Immature natural killer cell (primary cell): ENCODE data around the gene SMARCA1. TPM values are rescaled to one million over a fixed set of nuclear protein-coding genes. Genes with fewer than 3 reads are reported as not detected.
A peak's percentile ranks its signal among the peaks of the same experiment; 100 is the strongest.

Experiments
- DNase-seq, 3 donors: peaks; one replicate each; pipeline ENCODE4 v3.0.0; 2022; ENCODE audit warnings: mixed read lengths in 1 of 3
- H3K27ac Mint-ChIP-seq, 6 donors: one replicate each; pipeline ENCODE4 v1.8.0; 2020; ENCODE audit warnings: mixed read lengths in 6 of 6, mild to moderate bottlenecking in 5 of 6, inconsistent platforms in 4 of 6, moderate library complexity in 3 of 6
- H3K27me3 Mint-ChIP-seq, 3 donors: one replicate each; pipeline ENCODE4 v1.8.0; 2020 to 2021; ENCODE audit warnings: low read depth in 3 of 3, mild to moderate bottlenecking in 3 of 3, mixed read lengths in 3 of 3, moderate library complexity in 3 of 3, inconsistent platforms in 1 of 3
- H3K36me3 Mint-ChIP-seq, 3 donors: one replicate each; pipeline ENCODE4 v1.8.0; 2020; ENCODE audit warnings: mixed read lengths in 3 of 3, inconsistent platforms in 2 of 3, mild to moderate bottlenecking in 2 of 3
- H3K4me1 Mint-ChIP-seq, 2 donors: one replicate each; pipeline ENCODE4 v1.8.0; 2020; ENCODE audit warnings: inconsistent platforms in 2 of 2, mild to moderate bottlenecking in 2 of 2, mixed read lengths in 2 of 2, moderate library complexity in 1 of 2
- H3K4me3 Mint-ChIP-seq, 5 donors: one replicate each; pipeline ENCODE4 v1.8.0; 2020; ENCODE audit warnings: mild to moderate bottlenecking in 5 of 5, mixed read lengths in 5 of 5, inconsistent platforms in 3 of 5, moderate library complexity in 3 of 5
- H3K9me3 Mint-ChIP-seq, 6 donors: one replicate each; pipeline ENCODE4 v1.8.0; 2020; ENCODE audit warnings: mild to moderate bottlenecking in 6 of 6, mixed read lengths in 6 of 6, inconsistent platforms in 4 of 6, moderate library complexity in 3 of 6
- polyA plus RNA-seq, 3 donors: library from polyadenylated mRNA; unstranded; fragments of 300-500 nt; fragmentation: Illumina TruSeq; gene quantifications; one replicate each; pipeline ENCODE4 v1.2.3, GENCODE V29; 2021

SMARCA1 gene
- polyA plus RNA-seq, 3 donors from 2014 or later: 0.28 to 0.89 TPM; not detected in 1

GRCh38 chrX:129545408-129545807, 22.1 kb upstream of the SMARCA1 start:
- Mint-ChIP-seq H3K27ac (no peak overlapping the region), H3K9me3 (no peaks in the 10 kb centered on the region), H3K4me1 (no peaks in the 10 kb centered on the region), H3K36me3 (peaks cover 0 to 5% (median 0%) of the 10 kb centered on the region in 3 donors), H3K27me3 (peaks cover 0 to 4% (median 3%) of the 10 kb centered on the region in 3 donors), H3K4me3 (no peak overlapping the region)
- no peak for DNase-seq

DNA sequence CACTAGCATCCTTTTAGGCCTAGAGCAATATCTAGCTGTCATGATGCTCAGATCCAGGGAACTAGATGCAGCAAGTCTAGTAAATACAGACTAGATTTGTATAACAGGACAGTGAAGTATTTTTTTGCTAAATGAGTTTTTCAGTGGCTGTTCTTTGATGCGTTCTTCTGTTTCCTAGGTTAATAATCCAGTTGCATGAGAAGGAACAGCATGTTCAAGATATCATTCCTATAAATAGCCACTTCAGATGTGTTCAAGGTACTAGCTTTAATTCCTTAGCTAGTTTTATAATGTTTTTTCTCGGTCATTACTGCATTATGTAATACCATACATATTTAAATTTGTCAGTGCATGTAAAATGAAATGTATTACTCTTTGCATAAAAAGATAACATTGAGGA, 21.5 kb upstream of the SMARCA1 start:
- Mint-ChIP-seq H3K36me3 (peaks cover 0 to 5% (median 0%) of the 10 kb centered on the region in 3 donors), H3K27ac (no peak overlapping the region), H3K4me1 (no peaks in the 10 kb centered on the region), H3K27me3 (peaks cover 0 to 4% (median 3%) of the 10 kb centered on the region in 3 donors), H3K9me3 (no peaks in the 10 kb centered on the region), H3K4me3 (no peak overlapping the region)
- no peak for DNase-seq

- peak overlapping the region; percentile 42 to 64 (median 47) for H3K4me3 Mint-ChIP-seq
- H3K27me3 Mint-ChIP-seq: peaks cover 3 to 18% (median 3%) of the 10 kb centered on the region in 3 donors
- no peaks in the 10 kb centered on the region for H3K4me1 Mint-ChIP-seq
- H3K27ac Mint-ChIP-seq: no peak overlapping the region
- DNase-seq: no peak
- no peaks in the 10 kb centered on the region for H3K9me3 Mint-ChIP-seq
- no peaks in the 10 kb centered on the region for H3K36me3 Mint-ChIP-seq
Measured at GRCh38 chrX:129540722-129541184, 17.5 kb upstream of the SMARCA1 start.

GRCh38 chrX:129540068-129540653, 16.9 kb upstream of the SMARCA1 start, which contains the start of gene OCRL:
Gene OCRL (plus strand): TSS chrX:129540259. CDS start chrX:129540440, 181 bp downstream.
- Mint-ChIP-seq H3K36me3 (no peaks in the 10 kb centered on the region), H3K27ac (no peak within 1 kb of the TSS), H3K27me3 (peaks cover 3 to 18% (median 3%) of the 10 kb centered on the region in 3 donors), H3K9me3 (no peaks in the 10 kb centered on the region), H3K4me1 (no peaks in the 10 kb centered on the region), H3K4me3 (peak within 1 kb of the TSS; percentile 45 to 64 (median 57))
- DNase-seq: peak; percentile 15 to 33 (median 31)

DNA sequence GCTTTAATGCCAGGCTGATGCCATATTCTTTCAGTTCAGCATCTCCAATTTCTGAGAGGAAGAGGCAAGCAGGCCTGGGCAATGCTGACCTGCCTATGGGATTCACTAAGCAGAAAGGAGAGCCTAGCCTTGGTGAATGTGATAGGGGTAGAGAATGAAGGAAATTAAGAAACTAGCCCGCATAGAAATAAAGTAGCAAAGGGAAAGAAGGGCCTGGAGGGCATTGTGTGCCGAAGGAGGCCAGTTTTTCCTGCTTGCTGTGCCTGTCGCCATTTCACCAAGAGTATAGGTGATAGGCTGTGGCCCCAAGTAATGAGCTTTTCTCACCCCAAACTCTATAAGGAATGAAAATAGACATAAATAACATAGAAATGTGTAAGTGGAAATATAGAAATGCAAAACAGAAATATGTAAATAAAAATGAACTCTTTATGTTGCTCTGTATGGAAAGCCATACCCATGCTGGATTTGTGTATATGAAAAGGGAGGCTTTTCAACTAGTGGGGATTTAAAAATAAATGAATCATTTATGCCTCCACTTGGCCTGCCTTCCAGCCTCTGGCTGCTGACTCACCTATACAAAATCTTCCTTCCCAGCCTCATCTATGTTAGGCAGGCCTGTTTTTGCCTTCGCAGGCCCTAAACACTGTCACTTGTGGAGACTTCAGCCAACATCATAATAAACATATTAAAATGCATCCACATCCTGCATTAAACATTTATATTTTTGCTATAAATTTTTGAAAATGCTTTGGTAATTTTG, 11.7 kb upstream of the SMARCA1 start:
- Mint-ChIP-seq H3K27me3 (peaks cover 0 to 24% (median 3%) of the 10 kb centered on the region in 3 donors), H3K9me3 (no peaks in the 10 kb centered on the region), H3K27ac (no peak overlapping the region), H3K4me3 (no peak overlapping the region), H3K36me3 (no peaks in the 10 kb centered on the region), H3K4me1 (no peaks in the 10 kb centered on the region)
- no peak for DNase-seq

DNA sequence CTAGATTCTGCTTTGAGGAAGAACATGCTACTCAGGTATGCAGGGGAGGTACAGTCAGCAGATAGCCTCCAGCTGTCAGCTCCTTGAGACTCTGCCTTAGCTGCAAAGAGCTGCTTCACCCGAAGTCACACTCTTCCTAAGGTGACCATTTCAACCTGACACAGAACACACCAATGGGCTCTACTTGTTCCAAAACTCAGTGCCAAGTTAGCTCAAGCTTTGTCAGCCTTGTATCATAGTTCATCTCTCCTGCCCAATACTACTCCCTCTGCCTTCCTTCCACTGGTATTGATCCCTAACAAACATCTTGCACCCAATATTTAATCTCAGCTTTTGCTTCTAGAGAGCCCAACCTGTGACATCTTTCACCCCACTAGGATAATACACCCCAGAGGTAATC, 7.8 kb upstream of the SMARCA1 start:
- H3K9me3 Mint-ChIP-seq: no peaks in the 10 kb centered on the region
- no peak overlapping the region for H3K27ac Mint-ChIP-seq
- H3K36me3 Mint-ChIP-seq: no peaks in the 10 kb centered on the region
- peaks cover 0 to 13% (median 1%) of the 10 kb centered on the region in 3 donors for H3K27me3 Mint-ChIP-seq
- no peak overlapping the region for H3K4me3 Mint-ChIP-seq
- no peaks in the 10 kb centered on the region for H3K4me1 Mint-ChIP-seq
- no peak for DNase-seq

DNA sequence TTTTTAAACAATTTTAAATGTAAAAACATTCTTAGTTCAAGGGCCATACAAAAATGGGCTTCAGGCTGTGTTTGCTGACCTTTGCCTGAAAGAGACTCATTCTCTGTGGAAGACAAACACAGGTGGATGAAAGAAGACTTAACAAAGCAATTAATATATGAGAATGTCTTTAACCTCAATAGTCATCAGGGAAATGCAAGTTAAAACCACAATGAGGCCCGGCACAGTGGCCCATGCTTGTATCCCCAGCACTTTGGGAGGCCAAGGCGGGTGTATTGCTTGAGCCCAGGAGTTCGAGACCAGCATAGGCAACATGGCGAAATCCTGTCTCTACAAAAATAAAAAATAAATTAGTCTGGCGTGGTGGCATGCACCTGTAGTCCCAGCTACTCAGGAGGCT, 7.1 kb upstream of the SMARCA1 start:
- peaks cover 0 to 12% (median 4%) of the 10 kb centered on the region in 3 donors for H3K27me3 Mint-ChIP-seq
- H3K4me3 Mint-ChIP-seq: no peak overlapping the region
- no peaks in the 10 kb centered on the region for H3K9me3 Mint-ChIP-seq
- no peaks in the 10 kb centered on the region for H3K36me3 Mint-ChIP-seq
- H3K4me1 Mint-ChIP-seq: no peaks in the 10 kb centered on the region
- H3K27ac Mint-ChIP-seq: no peak overlapping the region
- DNase-seq: no peak

GRCh38 chrX:129529685-129530281, 6.5 kb upstream of the SMARCA1 start:
- no peaks in the 10 kb centered on the region for H3K4me1 Mint-ChIP-seq
- no peak overlapping the region for H3K27ac Mint-ChIP-seq
- H3K9me3 Mint-ChIP-seq: no peaks in the 10 kb centered on the region
- H3K4me3 Mint-ChIP-seq: no peak overlapping the region
- H3K27me3 Mint-ChIP-seq: peaks cover 0 to 12% (median 5%) of the 10 kb centered on the region in 3 donors
- no peaks in the 10 kb centered on the region for H3K36me3 Mint-ChIP-seq
- DNase-seq: no peak

- no peaks in the 10 kb centered on the region for H3K36me3 Mint-ChIP-seq
- DNase-seq: no peak
- peaks cover 2 to 11% (median 9%) of the 10 kb centered on the region in 3 donors for H3K27me3 Mint-ChIP-seq
- no peak overlapping the region for H3K4me3 Mint-ChIP-seq
- peaks cover 10 to 12% of the 10 kb centered on the region in 2 donors for H3K4me1 Mint-ChIP-seq
- no peak overlapping the region for H3K27ac Mint-ChIP-seq
- H3K9me3 Mint-ChIP-seq: peaks cover 0 to 4% (median 0%) of the 10 kb centered on the region in 6 donors
Measured at GRCh38 chrX:129525896-129526295, 2.6 kb upstream of the SMARCA1 start.

DNA sequence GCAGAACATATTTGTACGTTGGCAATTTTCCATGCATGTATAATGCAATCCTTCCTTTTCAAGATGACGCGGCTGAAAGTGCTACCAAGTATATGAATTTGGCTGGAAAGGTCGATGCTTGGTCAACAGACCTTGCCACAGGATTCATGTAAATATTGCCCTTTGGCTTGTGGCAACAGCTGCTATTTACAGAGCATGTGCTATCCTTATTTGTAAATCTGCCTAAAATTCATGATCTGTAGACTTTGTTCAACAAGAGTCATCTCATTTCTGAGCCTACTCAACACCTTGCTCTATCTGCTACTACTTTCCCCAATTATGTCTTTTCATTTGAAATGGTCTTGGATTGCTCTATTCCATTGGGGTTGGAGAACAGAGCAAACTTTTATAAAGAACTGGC, 1.9 kb upstream of the SMARCA1 start:
- H3K27me3 Mint-ChIP-seq: peaks cover 3 to 9% (median 8%) of the 10 kb centered on the region in 3 donors
- DNase-seq: no peak
- H3K9me3 Mint-ChIP-seq: peaks cover 0 to 4% (median 0%) of the 10 kb centered on the region in 6 donors
- H3K4me1 Mint-ChIP-seq: peaks cover 10 to 12% of the 10 kb centered on the region in 2 donors
- H3K4me3 Mint-ChIP-seq: no peak overlapping the region
- H3K36me3 Mint-ChIP-seq: no peaks in the 10 kb centered on the region
- no peak overlapping the region for H3K27ac Mint-ChIP-seq

DNA sequence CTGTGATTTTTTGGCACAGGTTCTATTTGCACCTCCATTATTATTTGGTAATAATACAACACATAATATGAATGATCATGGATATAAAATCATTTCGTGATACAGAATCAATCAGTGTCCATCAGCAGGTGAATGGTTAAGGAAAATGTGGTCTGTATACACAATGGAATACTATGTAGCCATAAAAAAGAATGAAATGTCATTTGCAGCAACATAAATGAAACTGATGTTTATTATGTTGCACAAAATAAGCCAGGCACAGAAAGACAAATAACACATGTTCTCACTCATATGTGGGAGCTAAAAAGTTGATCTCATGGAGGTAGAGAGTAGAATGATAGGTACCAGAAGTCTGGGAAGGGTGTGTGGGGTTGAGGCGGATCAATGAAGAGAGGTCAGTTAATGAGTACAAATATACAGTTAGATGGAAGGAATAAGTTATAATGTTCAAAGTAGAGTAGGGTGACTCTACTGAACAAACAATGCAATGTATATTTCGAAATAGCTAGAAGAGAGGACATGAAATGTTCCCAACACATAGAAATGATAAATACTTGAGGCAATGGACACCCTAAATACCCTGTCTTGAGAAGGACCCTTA, 1.1 kb upstream of the SMARCA1 start:
- H3K9me3 Mint-ChIP-seq: peaks cover 0 to 4% (median 0%) of the 10 kb centered on the region in 6 donors
- no peaks in the 10 kb centered on the region for H3K36me3 Mint-ChIP-seq
- DNase-seq: no peak
- H3K27ac Mint-ChIP-seq: no peak overlapping the region
- H3K4me3 Mint-ChIP-seq: peak overlapping the region; percentile 64 to 86 (median 82)
- peaks cover 10 to 12% of the 10 kb centered on the region in 2 donors for H3K4me1 Mint-ChIP-seq
- peaks cover 4 to 10% (median 9%) of the 10 kb centered on the region in 3 donors for H3K27me3 Mint-ChIP-seq

- Mint-ChIP-seq H3K27ac (peak overlapping the region in 1 of 6 donors; percentile 46), H3K36me3 (no peaks in the 10 kb centered on the region), H3K4me1 (peaks cover 10 to 12% of the 10 kb centered on the region in 2 donors), H3K4me3 (peak overlapping the region; percentile 79 to 86 (median 83)), H3K27me3 (peaks cover 4 to 15% (median 7%) of the 10 kb centered on the region in 3 donors), H3K9me3 (peaks cover 0 to 4% (median 0%) of the 10 kb centered on the region in 6 donors)
- DNase-seq: no peak
Measured at GRCh38 chrX:129522184-129523078, 859 bp downstream of the SMARCA1 start.

- no peak overlapping the region for H3K27ac Mint-ChIP-seq
- no peak overlapping the region for H3K4me3 Mint-ChIP-seq
- H3K36me3 Mint-ChIP-seq: no peaks in the 10 kb centered on the region
- H3K4me1 Mint-ChIP-seq: peaks cover 10 to 12% of the 10 kb centered on the region in 2 donors
- H3K27me3 Mint-ChIP-seq: peaks cover 4 to 16% (median 4%) of the 10 kb centered on the region in 3 donors
- DNase-seq: no peak
- H3K9me3 Mint-ChIP-seq: peaks cover 0 to 4% (median 0%) of the 10 kb centered on the region in 6 donors
Measured at GRCh38 chrX:129520151-129520550, 3.1 kb downstream of the SMARCA1 start.
